Prostate gland (tissue), 2 donors: ENCODE results near the gene SAMD4A.

Experiments used
- POLR2A ChIP-seq: fragments of 450-650 bp; IDR thresholded peaks from one replicate; pipeline ENCODE4 v1.6.1; 2016; ENCODE audit warnings: antibody characterized with exemption, mild to moderate bottlenecking
- POLR2AphosphoS5 ChIP-seq: sonication (generic); formaldehyde crosslinking; IDR thresholded peaks from one replicate; pipeline ENCODE4 v1.6.1; 2017; ENCODE audit warnings: antibody characterized with exemption
- TF ChIP-seq, protein P1 (sequence below), 4 experiments: fragments of 200-600 bp in 2 of 4; fragments of 450-650 bp in 2 of 4; sonication (generic) in 2 of 4; IDR thresholded peaks; 1 replicate in 3 of 4; 2 replicates in 1 of 4; pipeline ENCODE4 v1.5.1; 2016 to 2019; ENCODE audit warnings: antibody characterized with exemption in 4 of 4, mild to moderate bottlenecking in 2 of 4, moderate library complexity in 2 of 4

DNA sequence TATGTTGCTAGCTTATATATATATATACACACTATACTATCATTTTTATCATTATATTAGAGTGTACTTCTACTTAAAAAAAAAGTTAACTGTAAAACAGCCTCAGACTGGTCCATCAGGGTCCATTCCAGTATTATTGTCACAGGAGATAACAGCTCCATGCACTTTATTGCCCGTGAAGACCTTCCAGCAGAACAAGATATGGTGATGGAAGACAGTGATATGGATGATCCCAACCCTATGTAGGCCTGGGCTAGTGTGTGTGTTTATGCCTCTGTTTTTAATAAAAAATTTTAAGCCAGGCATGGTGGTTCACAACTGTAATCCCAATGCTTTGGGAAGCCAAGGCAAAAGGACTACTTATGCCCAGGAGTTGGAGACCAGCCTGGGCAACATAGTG lies 249.5 kb downstream of the SAMD4A start:
- TF ChIP-seq, protein P1, sequence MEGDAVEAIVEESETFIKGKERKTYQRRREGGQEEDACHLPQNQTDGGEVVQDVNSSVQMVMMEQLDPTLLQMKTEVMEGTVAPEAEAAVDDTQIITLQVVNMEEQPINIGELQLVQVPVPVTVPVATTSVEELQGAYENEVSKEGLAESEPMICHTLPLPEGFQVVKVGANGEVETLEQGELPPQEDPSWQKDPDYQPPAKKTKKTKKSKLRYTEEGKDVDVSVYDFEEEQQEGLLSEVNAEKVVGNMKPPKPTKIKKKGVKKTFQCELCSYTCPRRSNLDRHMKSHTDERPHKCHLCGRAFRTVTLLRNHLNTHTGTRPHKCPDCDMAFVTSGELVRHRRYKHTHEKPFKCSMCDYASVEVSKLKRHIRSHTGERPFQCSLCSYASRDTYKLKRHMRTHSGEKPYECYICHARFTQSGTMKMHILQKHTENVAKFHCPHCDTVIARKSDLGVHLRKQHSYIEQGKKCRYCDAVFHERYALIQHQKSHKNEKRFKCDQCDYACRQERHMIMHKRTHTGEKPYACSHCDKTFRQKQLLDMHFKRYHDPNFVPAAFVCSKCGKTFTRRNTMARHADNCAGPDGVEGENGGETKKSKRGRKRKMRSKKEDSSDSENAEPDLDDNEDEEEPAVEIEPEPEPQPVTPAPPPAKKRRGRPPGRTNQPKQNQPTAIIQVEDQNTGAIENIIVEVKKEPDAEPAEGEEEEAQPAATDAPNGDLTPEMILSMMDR (IDR thresholded peaks at IDR 0.05) = no peak
- TF ChIP-seq POLR2AphosphoS5 = no peak
- no peak for TF ChIP-seq POLR2A
